ENCODE data around the gene WFDC5. TPM values are rescaled to one million over a fixed set of nuclear protein-coding genes. Genes with fewer than 3 reads are reported as not detected.

WFDC5 gene
- total RNA-seq, 1 donor from 2014 or later, result 1.0 TPM

DNA sequence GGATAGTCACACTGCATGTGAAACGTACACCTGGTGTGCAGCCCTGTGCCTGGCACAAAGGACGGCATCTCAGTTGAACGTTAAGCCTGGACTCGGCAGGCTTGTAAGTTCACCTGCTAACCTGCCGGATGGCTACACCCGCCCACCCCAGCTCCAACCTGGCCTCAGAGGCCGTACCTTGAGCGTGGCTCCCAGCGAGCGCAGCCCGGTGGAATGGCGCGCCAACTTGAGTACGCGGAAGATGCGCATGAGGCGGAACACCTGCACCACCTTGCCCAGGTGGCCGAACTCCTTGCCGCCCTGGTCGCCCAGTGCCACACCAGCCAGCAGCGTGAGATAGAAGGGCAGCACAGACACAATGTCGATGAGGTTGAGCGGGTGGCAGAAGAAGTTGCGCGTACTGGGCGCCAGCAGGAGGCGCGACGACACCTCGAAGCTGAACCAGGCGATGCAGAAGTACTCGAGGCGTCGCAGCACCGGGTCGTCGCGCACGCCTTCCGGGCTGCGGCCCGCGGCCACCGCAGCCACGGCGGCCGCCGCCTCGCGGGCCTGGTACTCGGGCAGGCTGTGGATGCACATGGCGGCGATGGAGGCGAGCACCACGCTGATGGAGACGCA, 17.4 kb downstream of the WFDC5 start:
- Histone ChIP-seq H3K27me3 (ENCODE audit: control insufficient read depth, insufficient read depth, low read length) (peaks cover 11% of the 10 kb centered on the region), H3K4me3 (ENCODE audit: low read depth, low read length) (peak overlapping the region; percentile 22), H3K36me3 (ENCODE audit: control insufficient read depth, insufficient read depth, low read length) (no peaks in the 10 kb centered on the region)
- no peak for DNase-seq (ENCODE audit: low read depth)
- TF ChIP-seq, protein P1, sequence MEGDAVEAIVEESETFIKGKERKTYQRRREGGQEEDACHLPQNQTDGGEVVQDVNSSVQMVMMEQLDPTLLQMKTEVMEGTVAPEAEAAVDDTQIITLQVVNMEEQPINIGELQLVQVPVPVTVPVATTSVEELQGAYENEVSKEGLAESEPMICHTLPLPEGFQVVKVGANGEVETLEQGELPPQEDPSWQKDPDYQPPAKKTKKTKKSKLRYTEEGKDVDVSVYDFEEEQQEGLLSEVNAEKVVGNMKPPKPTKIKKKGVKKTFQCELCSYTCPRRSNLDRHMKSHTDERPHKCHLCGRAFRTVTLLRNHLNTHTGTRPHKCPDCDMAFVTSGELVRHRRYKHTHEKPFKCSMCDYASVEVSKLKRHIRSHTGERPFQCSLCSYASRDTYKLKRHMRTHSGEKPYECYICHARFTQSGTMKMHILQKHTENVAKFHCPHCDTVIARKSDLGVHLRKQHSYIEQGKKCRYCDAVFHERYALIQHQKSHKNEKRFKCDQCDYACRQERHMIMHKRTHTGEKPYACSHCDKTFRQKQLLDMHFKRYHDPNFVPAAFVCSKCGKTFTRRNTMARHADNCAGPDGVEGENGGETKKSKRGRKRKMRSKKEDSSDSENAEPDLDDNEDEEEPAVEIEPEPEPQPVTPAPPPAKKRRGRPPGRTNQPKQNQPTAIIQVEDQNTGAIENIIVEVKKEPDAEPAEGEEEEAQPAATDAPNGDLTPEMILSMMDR (IDR thresholded peaks at IDR 0.05; ENCODE audit: insufficient read depth, low read length, poor library complexity, severe bottlenecking), result peak; percentile 64

DNA sequence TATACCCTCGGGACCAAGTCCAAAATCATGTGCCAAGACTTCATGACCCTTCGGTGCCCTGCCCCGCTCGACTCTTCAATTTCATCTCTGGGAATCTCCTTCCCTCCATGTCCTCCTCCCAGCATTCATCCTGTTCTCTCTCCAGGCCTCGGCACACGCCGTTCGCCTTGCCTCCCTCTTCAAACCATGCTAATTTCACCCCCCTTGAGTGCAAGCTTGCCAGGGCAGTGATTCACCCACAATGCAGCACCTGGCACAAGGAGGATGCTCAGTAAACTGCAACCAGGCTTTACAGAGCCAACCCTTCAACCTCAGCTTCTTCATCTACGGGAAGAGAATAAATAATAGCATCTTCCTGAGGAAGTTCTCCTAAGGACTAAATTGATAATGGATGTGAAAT, 18.2 kb downstream of the WFDC5 start:
- no peak for DNase-seq (ENCODE audit: low read depth)
- TF ChIP-seq, protein P1 (IDR thresholded peaks at IDR 0.05; ENCODE audit: insufficient read depth, low read length, poor library complexity, severe bottlenecking), result no peak
- no peaks in the 10 kb centered on the region for H3K36me3 ChIP-seq (ENCODE audit: control insufficient read depth, insufficient read depth, low read length)

DNA sequence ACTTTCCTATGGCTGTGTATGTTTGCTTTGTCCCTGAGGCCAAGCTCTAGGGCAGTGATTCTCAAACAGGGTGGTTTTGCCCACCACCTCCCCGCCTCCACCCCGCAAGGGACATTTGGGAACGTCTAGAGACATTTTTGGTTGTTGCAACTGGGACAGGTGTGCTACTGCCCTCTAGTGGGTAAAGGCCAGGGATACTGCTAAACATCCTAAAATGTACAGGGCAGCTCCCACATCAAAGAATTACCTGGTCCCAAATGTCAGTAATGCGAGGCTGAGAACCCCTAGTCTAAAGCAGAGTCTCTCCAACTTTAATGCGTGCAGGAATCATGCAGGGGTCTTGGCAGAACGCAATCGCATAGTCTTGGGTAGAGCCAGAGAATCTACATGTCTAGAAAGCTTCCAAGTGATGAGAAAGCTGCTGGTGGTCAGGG, 19.2 kb downstream of the WFDC5 start:
- H3K4me3 ChIP-seq (ENCODE audit: low read depth, low read length), result no peak overlapping the region
- H3K36me3 ChIP-seq (ENCODE audit: control insufficient read depth, insufficient read depth, low read length), result no peaks in the 10 kb centered on the region
- DNase-seq (ENCODE audit: low read depth), result no peak
- H3K27me3 ChIP-seq (ENCODE audit: control insufficient read depth, insufficient read depth, low read length), result peaks cover 11% of the 10 kb centered on the region
- TF ChIP-seq, protein P1 (IDR thresholded peaks at IDR 0.05; ENCODE audit: insufficient read depth, low read length, poor library complexity, severe bottlenecking), result peak; percentile 84

More for the DNA sequence above, 18.2 kb downstream of the WFDC5 start:
- H3K4me3 ChIP-seq (ENCODE audit: low read depth, low read length), result no peak overlapping the region
- H3K27me3 ChIP-seq (ENCODE audit: control insufficient read depth, insufficient read depth, low read length), result peaks cover 11% of the 10 kb centered on the region

DNA sequence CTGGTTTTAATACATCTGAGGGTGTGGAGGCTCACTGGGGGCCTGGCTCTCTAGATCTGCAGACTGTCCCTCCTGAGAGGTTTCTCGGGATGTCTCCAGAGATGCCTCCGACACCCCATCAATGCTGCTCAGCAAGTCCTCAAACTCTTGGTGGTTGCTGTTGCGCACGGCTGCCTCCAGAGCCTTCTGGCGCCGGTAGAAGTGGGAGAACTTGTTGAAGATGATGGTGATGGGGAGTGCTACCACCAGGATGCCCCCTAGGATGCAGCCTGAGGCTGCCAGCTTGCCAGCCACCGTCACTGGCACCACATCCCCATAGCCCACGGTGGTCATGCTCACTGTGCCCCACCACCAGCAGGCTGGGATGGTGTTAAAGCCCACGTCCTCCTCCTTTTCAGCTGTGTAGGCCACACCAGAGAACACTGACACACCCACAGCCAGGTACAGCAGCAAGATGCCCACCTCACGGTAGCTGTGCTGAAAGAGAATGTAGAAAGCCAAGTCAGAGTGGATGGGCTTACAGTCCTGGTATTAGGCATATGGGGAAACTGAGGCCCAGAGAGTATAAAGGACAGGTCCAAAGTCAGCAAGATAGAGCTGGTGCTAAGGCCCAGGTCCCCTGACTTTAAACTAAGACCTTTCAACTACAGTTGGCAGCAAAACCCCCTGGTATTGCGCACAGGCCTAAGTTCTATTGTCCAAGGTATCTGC, 20.0 kb downstream of the WFDC5 start:
- H3K36me3 ChIP-seq (ENCODE audit: control insufficient read depth, insufficient read depth, low read length), result no peaks in the 10 kb centered on the region
- TF ChIP-seq, protein P1 (IDR thresholded peaks at IDR 0.05; ENCODE audit: insufficient read depth, low read length, poor library complexity, severe bottlenecking), result no peak
- no peak for DNase-seq (ENCODE audit: low read depth)

DNA sequence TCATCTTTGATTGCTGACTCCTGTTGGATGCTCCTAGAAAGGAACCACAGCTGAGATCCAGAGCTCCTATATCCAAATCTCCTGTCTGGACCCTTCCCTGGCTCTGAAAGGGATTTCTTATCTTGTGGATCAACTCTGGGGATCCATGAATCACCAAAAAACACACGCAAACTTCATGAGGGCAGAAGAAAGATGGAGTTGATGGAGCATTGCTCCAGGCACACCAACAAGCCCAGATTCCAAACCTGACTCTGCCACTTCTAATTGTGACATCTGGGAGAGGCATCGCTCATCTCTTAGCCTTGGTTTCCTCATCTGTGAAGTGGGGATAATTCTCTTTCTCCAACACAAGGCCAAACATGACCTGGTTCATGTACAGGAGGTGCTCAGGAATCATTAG, 20.8 kb downstream of the WFDC5 start:
- no peak for DNase-seq (ENCODE audit: low read depth)
- no peaks in the 10 kb centered on the region for H3K36me3 ChIP-seq (ENCODE audit: control insufficient read depth, insufficient read depth, low read length)
- no peak overlapping the region for H3K4me3 ChIP-seq (ENCODE audit: low read depth, low read length)
- TF ChIP-seq, protein P1 (IDR thresholded peaks at IDR 0.05; ENCODE audit: insufficient read depth, low read length, poor library complexity, severe bottlenecking), result no peak
- peaks cover 8% of the 10 kb centered on the region for H3K27me3 ChIP-seq (ENCODE audit: control insufficient read depth, insufficient read depth, low read length)

More for the DNA sequence above, 20.0 kb downstream of the WFDC5 start:
- no peak overlapping the region for H3K4me3 ChIP-seq (ENCODE audit: low read depth, low read length)
- peaks cover 8% of the 10 kb centered on the region for H3K27me3 ChIP-seq (ENCODE audit: control insufficient read depth, insufficient read depth, low read length)
